Measurements from ENCODE around the gene PSMB5. TPM values are rescaled to one million over a fixed set of nuclear protein-coding genes. Genes with fewer than 3 reads are reported as not detected.

PSMB5 gene
- 290 to 318 TPM (median 311 TPM) in 5 replicates for total RNA-seq (2022; extraction: Qiagen RNA extraction)

GRCh38 chr14:23034498-23035302, at the start of gene PSMB5:
Gene PSMB5 (minus strand): TSS chr14:23034900. CDS start chr14:23034881, 19 bp downstream.

GRCh38 chr14:23056956-23057756, 22.5 kb upstream of the PSMB5 start, which contains the start of gene CDH24:
Gene CDH24 (minus strand): TSS chr14:23057520. CDS start chr14:23055733, 1,787 bp downstream.

DNA sequence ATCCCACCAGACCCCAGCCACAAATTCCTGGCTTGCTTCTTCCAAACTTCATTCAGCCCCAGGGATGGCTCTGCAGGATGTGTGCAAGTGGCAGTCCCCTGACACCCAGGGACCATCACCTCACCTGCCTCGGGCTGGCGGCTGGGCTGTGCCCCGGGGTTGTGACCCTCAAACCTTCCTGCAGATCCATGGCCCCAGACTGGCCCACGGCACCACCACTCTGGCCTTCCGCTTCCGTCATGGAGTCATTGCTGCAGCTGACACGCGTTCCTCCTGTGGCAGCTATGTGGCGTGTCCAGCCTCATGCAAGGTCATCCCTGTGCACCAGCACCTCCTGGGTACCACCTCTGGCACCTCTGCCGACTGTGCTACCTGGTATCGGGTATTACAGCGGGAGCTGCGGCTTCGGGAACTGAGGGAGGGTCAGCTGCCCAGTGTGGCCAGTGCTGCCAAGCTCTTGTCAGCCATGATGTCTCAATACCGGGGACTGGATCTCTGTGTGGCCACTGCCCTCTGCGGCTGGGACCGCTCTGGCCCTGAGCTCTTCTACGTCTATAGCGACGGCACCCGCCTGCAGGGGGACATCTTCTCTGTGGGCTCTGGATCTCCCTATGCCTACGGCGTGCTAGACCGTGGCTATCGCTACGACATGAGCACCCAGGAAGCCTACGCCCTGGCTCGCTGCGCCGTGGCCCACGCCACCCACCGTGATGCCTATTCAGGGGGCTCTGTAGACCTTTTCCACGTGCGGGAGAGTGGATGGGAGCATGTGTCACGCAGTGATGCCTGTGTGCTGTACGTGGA, 7.7 kb upstream of the PSMB5 start, which contains the start of gene PSMB11:
Gene PSMB11, plus strand, starts transcription at position 51 of the 804 bp plus-strand sequence. Its CDS starts 14 bp downstream, at position 65.

GRCh38 chr14:23009939-23010726, 24.6 kb downstream of the PSMB5 start, which contains the start of gene C14orf93:
Gene C14orf93 (minus strand): TSS chr14:23010143. CDS start chr14:22999023, 11,120 bp downstream.

DNA sequence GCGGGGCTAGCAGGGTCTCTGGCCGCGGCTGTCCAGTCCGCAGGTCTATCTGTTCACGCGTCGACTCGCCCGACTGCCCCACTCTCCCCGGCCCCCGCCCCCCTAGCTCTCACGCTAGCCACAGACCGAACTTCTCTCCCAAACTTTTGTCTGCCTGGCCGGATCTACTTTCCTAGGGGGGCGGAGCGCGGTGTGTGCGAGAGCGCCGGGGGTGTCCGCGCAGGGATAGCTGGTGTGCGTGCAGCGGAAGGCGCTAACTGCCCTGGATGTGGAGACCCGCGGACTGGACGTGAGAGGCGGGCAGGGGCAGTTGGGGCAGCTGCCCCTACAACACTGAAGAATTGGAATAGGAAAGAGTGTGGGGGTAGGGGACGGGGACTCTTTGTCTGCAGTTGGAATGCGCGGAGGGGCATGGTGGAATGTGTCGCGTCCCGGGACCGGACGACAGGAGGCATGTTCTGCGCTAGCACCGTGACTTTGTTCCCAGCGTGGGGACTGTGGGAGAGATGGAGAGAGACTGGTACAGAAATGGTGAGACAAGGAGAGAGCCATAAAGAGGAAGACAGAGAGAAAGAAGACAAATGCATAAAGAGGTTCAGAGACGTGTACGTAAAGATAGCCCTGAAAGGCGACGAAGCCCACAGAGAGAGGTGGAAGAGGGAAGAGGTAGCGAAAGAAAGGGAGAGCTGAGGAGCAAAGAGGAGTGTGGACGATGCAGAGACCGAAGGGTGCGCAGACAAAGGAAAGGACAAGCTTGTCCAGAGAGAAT, 52.0 kb downstream of the PSMB5 start, which contains the start of gene AJUBA:
Gene AJUBA, minus strand, starts transcription at position 75 of the 769 bp plus-strand sequence. CDS start 285 bp downstream, outside the sequence.

Other genes with a start within 250 kb of the PSMB5 start
- 20.6 to 31.9 TPM (median 22.2 TPM) in 5 replicates for gene SLC7A7, start 219.5 kb downstream of the PSMB5 start, total RNA-seq (2022; extraction: Qiagen RNA extraction)
- 98.8 to 218 TPM (median 198 TPM) in 5 replicates for gene MRPL52, start 205.0 kb downstream of the PSMB5 start, total RNA-seq (2022; extraction: Qiagen RNA extraction)
- 0.41 to 0.78 TPM (median 0.66 TPM) in 5 replicates for gene MMP14, start 198.3 kb downstream of the PSMB5 start, total RNA-seq (2022; extraction: Qiagen RNA extraction)
- gene LRP10, start 163.2 kb downstream of the PSMB5 start, total RNA-seq (2022; extraction: Qiagen RNA extraction): 70.9 to 81.1 TPM (median 78.0 TPM) in 5 replicates
- gene REM2, start 151.7 kb downstream of the PSMB5 start, total RNA-seq (2022; extraction: Qiagen RNA extraction): 0.30 to 0.46 TPM (median 0.36 TPM) in 5 replicates
- gene RBM23, start 115.8 kb downstream of the PSMB5 start, total RNA-seq (2022; extraction: Qiagen RNA extraction): 55.9 to 63.4 TPM (median 58.8 TPM) in 5 replicates
- gene PRMT5, start 105.5 kb downstream of the PSMB5 start, total RNA-seq (2022; extraction: Qiagen RNA extraction): 91.3 to 119 TPM (median 103 TPM) in 5 replicates
- gene HAUS4, start 77.8 kb downstream of the PSMB5 start, total RNA-seq (2022; extraction: Qiagen RNA extraction): 35.5 to 36.9 TPM (median 35.9 TPM) in 5 replicates
- gene AJUBA, start 52.3 kb downstream of the PSMB5 start, total RNA-seq (2022; extraction: Qiagen RNA extraction): 31.9 to 40.6 TPM (median 34.4 TPM) in 5 replicates
- 2.4 to 3.7 TPM (median 3.0 TPM) in 5 replicates for gene C14orf93, start 24.8 kb downstream of the PSMB5 start, total RNA-seq (2022; extraction: Qiagen RNA extraction)
- gene PSMB11, start 7.3 kb upstream of the PSMB5 start, total RNA-seq (2022; extraction: Qiagen RNA extraction): not detected in 5 replicates
- 3.2 to 4.5 TPM (median 4.3 TPM) in 5 replicates for gene CDH24, start 22.6 kb upstream of the PSMB5 start, total RNA-seq (2022; extraction: Qiagen RNA extraction)
- 86.3 to 111 TPM (median 88.9 TPM) in 5 replicates for gene ACIN1, start 60.2 kb upstream of the PSMB5 start, total RNA-seq (2022; extraction: Qiagen RNA extraction)
- 71.4 to 102 TPM (median 99.5 TPM) in 5 replicates for gene C14orf119, start 60.6 kb upstream of the PSMB5 start, total RNA-seq (2022; extraction: Qiagen RNA extraction)
- not detected in 5 replicates for gene CIROP, start 70.1 kb upstream of the PSMB5 start, total RNA-seq (2022; extraction: Qiagen RNA extraction)
- 0.07 to 0.08 TPM in 2 of 5 replicates, not detected in the others for gene CEBPE, start 84.4 kb upstream of the PSMB5 start, total RNA-seq (2022; extraction: Qiagen RNA extraction)
- 1.7 to 3.5 TPM (median 1.8 TPM) in 5 replicates for gene SLC7A8, start 148.8 kb upstream of the PSMB5 start, total RNA-seq (2022; extraction: Qiagen RNA extraction)
- not detected in 5 replicates for gene RNF212B, start 203.0 kb upstream of the PSMB5 start, total RNA-seq (2022; extraction: Qiagen RNA extraction)